Hippocampal formation (tissue), 2 donors: ENCODE data around the gene L3MBTL4.

Experiments
- DNase-seq, 2 donors: peaks; one replicate each; lab custom pipeline; 2025; lab: John Stamatoyannopoulos, UW

Gene L3MBTL4

GRCh38 chr18:5962362-5962761 is 452.3 kb downstream of the L3MBTL4 start:
- DNase-seq = no peak

GRCh38 chr18:5961828-5962150 is 452.9 kb downstream of the L3MBTL4 start:
- no peak for DNase-seq

GRCh38 chr18:5961097-5961827 is 453.4 kb downstream of the L3MBTL4 start:
- DNase-seq = no peak

GRCh38 chr18:5958822-5959221 is 455.9 kb downstream of the L3MBTL4 start:
- no peak for DNase-seq

GRCh38 chr18:5955861-5956260 is 458.9 kb downstream of the L3MBTL4 start:
- no peak for DNase-seq

- no peak for DNase-seq
Measured at GRCh38 chr18:5951515-5952091, 463.1 kb downstream of the L3MBTL4 start.

- no peak for DNase-seq
Measured at GRCh38 chr18:5948781-5949180, 465.9 kb downstream of the L3MBTL4 start.

GRCh38 chr18:5948237-5948636 is 466.5 kb downstream of the L3MBTL4 start:
- no peak for DNase-seq

GRCh38 chr18:5944448-5944847 is 470.3 kb downstream of the L3MBTL4 start:
- no peak for DNase-seq

- DNase-seq = no peak
Measured at GRCh38 chr18:5943514-5943913, 471.2 kb downstream of the L3MBTL4 start.

- DNase-seq = no peak
Measured at GRCh38 chr18:5942591-5942990, 472.1 kb downstream of the L3MBTL4 start.

GRCh38 chr18:5941890-5942289 is 472.8 kb downstream of the L3MBTL4 start:
- DNase-seq = no peak

- DNase-seq = no peak
Measured at GRCh38 chr18:5939801-5940667, 474.7 kb downstream of the L3MBTL4 start.

- DNase-seq = no peak
Measured at GRCh38 chr18:5937795-5938194, 476.9 kb downstream of the L3MBTL4 start.

GRCh38 chr18:5937121-5937520 is 477.6 kb downstream of the L3MBTL4 start:
- no peak for DNase-seq

- DNase-seq = no peak
Measured at GRCh38 chr18:5930789-5931188, 483.9 kb downstream of the L3MBTL4 start.

GRCh38 chr18:5918205-5918858 is 496.4 kb downstream of the L3MBTL4 start:
- DNase-seq = no peak

- DNase-seq = no peak
Measured at GRCh38 chr18:5914951-5915350, 499.8 kb downstream of the L3MBTL4 start.

- DNase-seq = no peak
Measured at GRCh38 chr18:5914016-5914415, 500.7 kb downstream of the L3MBTL4 start.

- DNase-seq = no peak
Measured at GRCh38 chr18:5912566-5912965, 502.1 kb downstream of the L3MBTL4 start.

- DNase-seq = no peak
Measured at GRCh38 chr18:5909125-5909524, 505.6 kb downstream of the L3MBTL4 start.
